Liver (tissue), 9 donors: Measurements from ENCODE around the gene FBXO24. TPM values are rescaled to one million over a fixed set of nuclear protein-coding genes. Genes with fewer than 3 reads are reported as not detected.

ENCODE experiments used
- DNase-seq: peaks from one replicate; pipeline ENCODE4 v3.0.0-alpha.2; 2017; ENCODE audit warnings: low spot score
- H3K27ac ChIP-seq, 2 donors: one replicate each; pipeline ENCODE4 v1.7.0; 2013; ENCODE audit warnings: inconsistent platforms in 2 of 2, low read length in 2 of 2, control low read depth in 1 of 2, low read depth in 1 of 2, mild to moderate bottlenecking in 1 of 2
- H3K27me3 ChIP-seq, 4 donors: one replicate each; pipeline versions ENCODE4 v1.6.1 to v1.7.0; 2013; ENCODE audit warnings: low read length in 3 of 4, inconsistent platforms in 1 of 4, mild to moderate bottlenecking in 1 of 4, moderate library complexity in 1 of 4; ENCODE audit not compliant: control insufficient read depth in 4 of 4, insufficient read depth in 4 of 4
- H3K36me3 ChIP-seq, 4 donors: one replicate each; pipeline versions ENCODE4 v1.6.1 to v1.7.0; 2013; ENCODE audit warnings: low read length in 3 of 4, mild to moderate bottlenecking in 3 of 4, low read depth in 1 of 4, moderate library complexity in 1 of 4; ENCODE audit not compliant: control insufficient read depth in 4 of 4, insufficient read depth in 3 of 4
- H3K4me1 ChIP-seq, 4 donors: one replicate each; pipeline versions ENCODE4 v1.6.1 to v1.7.0; 2013; ENCODE audit warnings: low read length in 3 of 4, mild to moderate bottlenecking in 3 of 4, moderate library complexity in 1 of 4; ENCODE audit not compliant: control insufficient read depth in 4 of 4, insufficient read depth in 4 of 4
- H3K4me3 ChIP-seq, 3 donors: one replicate each; pipeline versions ENCODE4 v1.6.1 to v1.7.0; 2013; ENCODE audit warnings: low read length in 3 of 3, control low read depth in 1 of 3, low read depth in 1 of 3, mild to moderate bottlenecking in 1 of 3
- H3K9ac ChIP-seq, 2 donors: one replicate each; pipeline ENCODE4 v1.7.0; 2013; ENCODE audit warnings: low read length in 2 of 2, mild to moderate bottlenecking in 2 of 2, moderate library complexity in 2 of 2, control low read depth in 1 of 2, low read depth in 1 of 2
- H3K9me3 ChIP-seq, 4 donors: one replicate each; pipeline versions ENCODE4 v1.6.1 to v1.7.0; 2013; ENCODE audit warnings: low read length in 3 of 4; ENCODE audit not compliant: control insufficient read depth in 4 of 4
- ATF3 ChIP-seq: IDR thresholded peaks from 2 replicates; pipeline ENCODE4 v1.6.1; 2016; ENCODE audit warnings: antibody characterized with exemption
- CTCF ChIP-seq: fragments of 150-350 bp; IDR thresholded peaks from 2 replicates; pipeline ENCODE4 v1.5.1; 2017; ENCODE audit warnings: improper control_type of control experiment, low read depth, low read length; ENCODE audit not compliant: missing input control
- EGR1 ChIP-seq, 2 donors: IDR thresholded peaks; 2 replicates each; pipeline ENCODE4 v1.6.1; 2016 to 2018; ENCODE audit warnings: antibody characterized with exemption in 2 of 2, low read depth in 2 of 2
- FOXA1 ChIP-seq: IDR thresholded peaks from 2 replicates; pipeline ENCODE4 v1.6.1; 2016; ENCODE audit warnings: antibody characterized with exemption
- FOXA2 ChIP-seq: IDR thresholded peaks from 2 replicates; pipeline ENCODE4 v1.6.1; 2016; ENCODE audit warnings: antibody characterized with exemption
- GABPA ChIP-seq, 2 donors: IDR thresholded peaks in 1 of 2; conservative IDR thresholded peaks in 1 of 2; 2 replicates each; pipeline ENCODE4 v1.6.1; 2016; ENCODE audit warnings: antibody characterized with exemption in 2 of 2, mild to moderate bottlenecking in 1 of 2, moderate library complexity in 1 of 2
- HNF4A ChIP-seq, 2 donors: conservative IDR thresholded peaks; 2 replicates each; pipeline ENCODE4 v1.6.1; 2016; ENCODE audit warnings: antibody characterized with exemption in 2 of 2, mild to moderate bottlenecking in 2 of 2
- HNF4G ChIP-seq: IDR thresholded peaks from 2 replicates; pipeline ENCODE4 v1.6.1; 2016; ENCODE audit warnings: antibody characterized with exemption
- JUND ChIP-seq, 2 donors: IDR thresholded peaks; 2 replicates each; pipeline ENCODE4 v1.6.1; 2016; ENCODE audit warnings: antibody characterized with exemption in 2 of 2
- MAX ChIP-seq: IDR thresholded peaks from 2 replicates; pipeline ENCODE4 v1.6.1; 2016; ENCODE audit warnings: antibody characterized with exemption
- NR2F2 ChIP-seq: IDR thresholded peaks from 2 replicates; pipeline ENCODE4 v1.6.1; 2016; ENCODE audit warnings: antibody characterized with exemption
- RAD21 ChIP-seq, 2 donors: IDR thresholded peaks; 2 replicates each; pipeline ENCODE4 v1.6.1; 2016; ENCODE audit warnings: antibody characterized with exemption in 2 of 2, mild to moderate bottlenecking in 2 of 2
- REST ChIP-seq: IDR thresholded peaks from 2 replicates; pipeline ENCODE4 v1.6.1; 2016; ENCODE audit warnings: antibody characterized with exemption, mild to moderate bottlenecking
- RXRA ChIP-seq, 2 donors: IDR thresholded peaks; 2 replicates each; pipeline ENCODE4 v1.6.1; 2017 to 2018; ENCODE audit warnings: antibody characterized with exemption in 2 of 2, mild to moderate bottlenecking in 1 of 2
- SP1 ChIP-seq: IDR thresholded peaks from 2 replicates; pipeline ENCODE4 v1.6.1; 2018; ENCODE audit warnings: antibody characterized with exemption, mild to moderate bottlenecking
- TAF1 ChIP-seq: conservative IDR thresholded peaks from 2 replicates; pipeline ENCODE4 v1.6.1; 2016; ENCODE audit warnings: antibody characterized with exemption, mild to moderate bottlenecking
- ZBTB33 ChIP-seq: IDR thresholded peaks from 2 replicates; pipeline ENCODE4 v1.6.1; 2016; ENCODE audit warnings: antibody characterized with exemption
- WGBS: extraction: QIAGEN DNeasy Blood & Tissue Kit; methylation state at CpG from one replicate; pipeline ENCODE4 v1.1.7; 2013; 5-methylcytosine and 5-hydroxymethylcytosine counted together
- polyA plus RNA-seq, 2 donors: library from polyadenylated mRNA; stranded (reverse) in 1 of 2; unstranded in 1 of 2; fragments of 200-250 nt in 1 of 2; fragments of >200 nt in 1 of 2; fragmentation: Nextera tagmentation in 1 of 2; extraction: Ambion mirVana in 1 of 2; gene quantifications; one replicate each; pipeline versions ENCODE4 v1.2.1 to v1.2.3, GENCODE V29; 2013 to 2015
- total RNA-seq, 2 donors: library from RNA; depleted of rRNA; stranded (reverse); fragments of >200 nt; gene quantifications; one replicate each; pipeline ENCODE4 v1.2.3, GENCODE V29; 2014
- donor health status: healthy.
- donor health status: healthy.
- donor health status: healthy.
- donor health status: healthy.
- donor health status: healthy.

The FBXO24 gene
- total and polyA plus RNA-seq, 4 donors: 0.25 to 1.3 (median 0.50) TPM

- H3K4me3 ChIP-seq: peak overlapping the region in 2 of 3 donors; percentile 2 to 15
- H3K9ac ChIP-seq: no peak overlapping the region
- 15% methylated on average over 8 of the region's 8 CpGs for WGBS
- no peaks in the 10 kb centered on the region for H3K27me3 ChIP-seq
- TF ChIP-seq REST (no peak), NR2F2 (no peak), FOXA1 (no peak), HNF4G (no peak), GABPA (IDR thresholded peaks at IDR 0.05 in 1 of 2, conservative IDR thresholded peaks at IDR 0.05 in 1 of 2) (no peak), SP1 (no peak), ATF3 (no peak), TAF1 (no peak), HNF4A (conservative IDR thresholded peaks at IDR 0.05) (no peak), JUND (IDR thresholded peaks at IDR 0.05) (no peak), MAX (no peak), RAD21 (IDR thresholded peaks at IDR 0.05) (no peak), ZBTB33 (no peak), CTCF (no peak)
- peaks cover 13 to 42% (median 34%) of the 10 kb centered on the region in 4 donors for H3K4me1 ChIP-seq
- H3K9me3 ChIP-seq: no peaks in the 10 kb centered on the region
- no peak for DNase-seq
- no peaks in the 10 kb centered on the region for H3K36me3 ChIP-seq
- H3K27ac ChIP-seq: peak overlapping the region; percentile 46 to 76
These were observed 47.8 kb upstream of the FBXO24 start for GRCh38 chr7:100538348-100538653.

- Histone ChIP-seq H3K9me3 (no peaks in the 10 kb centered on the region), H3K9ac (peak within 1 kb of the TSS; percentile 60 to 91), H3K4me1 (peaks cover 13 to 47% (median 39%) of the 10 kb centered on the region in 4 donors), H3K4me3 (peak within 1 kb of the TSS; percentile 92 to 98 (median 96)), H3K36me3 (no peaks in the 10 kb centered on the region), H3K27me3 (no peaks in the 10 kb centered on the region), H3K27ac (peak within 1 kb of the TSS; percentile 76 to 89)
- under 1% methylated on average over 60 of the region's 60 CpGs for WGBS
- DNase-seq: peak; percentile 100
- TF ChIP-seq RAD21 (IDR thresholded peaks at IDR 0.05) (peak in 1 of 2 donors; percentile 39), RXRA (IDR thresholded peaks at IDR 0.05) (peak; percentile 57 to 66), TAF1 (peak; percentile 88), FOXA2 (no peak), HNF4G (no peak), GABPA (IDR thresholded peaks at IDR 0.05 in 1 of 2, conservative IDR thresholded peaks at IDR 0.05 in 1 of 2) (no peak), CTCF (no peak), FOXA1 (peak; percentile 54), ATF3 (no peak), NR2F2 (peak; percentile 46), SP1 (peak; percentile 99), MAX (peak; percentile 87), EGR1 (IDR thresholded peaks at IDR 0.05; ENCODE audit: low read depth in 2 of 2) (no peak)
These were observed 47.3 kb upstream of the FBXO24 start, which contains the start of gene AGFG2 for GRCh38 chr7:100538654-100539435. TSS of gene AGFG2 (plus strand) at chr7:100539203. CDS start at chr7:100539347, 144 bp downstream.
